Body of pancreas (tissue), 4 donors: ENCODE results near the gene YY1. TPM values are rescaled to one million over a fixed set of nuclear protein-coding genes. Genes with fewer than 3 reads are reported as not detected.
A peak's percentile ranks its signal among the peaks of the same experiment; 100 is the strongest.

Experiments
- ATAC-seq: fragments of 150-250 bp; one replicate; pipeline ENCODE4 v1.9.1; 2016
- DNase-seq, 4 donors: peaks; one replicate each; pipeline ENCODE4 v3.0.0-alpha.2; 2019
- H3K27ac ChIP-seq, 4 donors: fragments of 200-600 bp; sonication (generic); 1 replicate in 3 of 4; 2 replicates in 1 of 4; pipeline versions ENCODE4 v1.5.1 to v1.6.1; 2016 to 2019; ENCODE audit warnings: mild to moderate bottlenecking in 1 of 4, mixed read lengths in 1 of 4, moderate library complexity in 1 of 4
- H3K27me3 ChIP-seq, 2 donors: fragments of 200-600 bp; sonication (generic); one replicate each; pipeline ENCODE4 v1.6.0; 2016; ENCODE audit warnings: mild to moderate bottlenecking in 1 of 2
- H3K36me3 ChIP-seq, 2 donors: fragments of 200-600 bp; sonication (generic); replicated peaks in 1 of 2; 2 replicates each; pipeline ENCODE4 v1.5.1; 2016; ENCODE audit warnings: low read depth in 2 of 2; ENCODE audit not compliant: insufficient read depth in 1 of 2
- H3K4me1 ChIP-seq: fragments of 200-600 bp; sonication (generic); one replicate; pipeline ENCODE4 v1.6.0; 2016
- H3K4me3 ChIP-seq, 2 donors: fragments of 200-600 bp; sonication (generic); 1 replicate in 1 of 2; 2 replicates in 1 of 2; pipeline ENCODE4 v1.5.1; 2016 to 2019
- H3K9me3 ChIP-seq, 3 donors: fragments of 200-600 bp; sonication (generic); 1 replicate in 2 of 3; 2 replicates in 1 of 3; pipeline ENCODE4 v1.5.1; 2016
- POLR2A ChIP-seq, 3 donors: fragments of 450-650 bp; IDR thresholded peaks; one replicate each; pipeline ENCODE4 v1.6.1; 2016; ENCODE audit warnings: antibody characterized with exemption in 3 of 3, mild to moderate bottlenecking in 2 of 3
- WGBS, 2 donors: methylation state at CpG; one replicate each; pipeline ENCODE4 v1.1.5; 2017; 5-methylcytosine and 5-hydroxymethylcytosine counted together
- intact Hi-C: fragments of 100-400 bp; cut with DNase I; formaldehyde crosslinking; loops from one replicate; pipeline ENCODE4 v1.15.1; 2023
- total RNA-seq, 2 donors: library from RNA; depleted of rRNA; stranded (reverse); fragments of >200 nt; gene quantifications; one replicate each; pipeline ENCODE4 v1.1.0, GENCODE V29; 2016
- TF ChIP-seq, protein P1 (sequence below), 7 experiments: fragments of 450-650 bp in 4 of 7; fragments of 200-600 bp in 3 of 7; sonication (generic) in 3 of 7; IDR thresholded peaks; one replicate each; pipeline ENCODE4 v1.5.1; 2016 to 2019; ENCODE audit warnings: antibody characterized with exemption in 7 of 7

The YY1 gene
- total RNA-seq, 2 donors from 2014 or later, result 27.0 to 30.3 TPM

DNA sequence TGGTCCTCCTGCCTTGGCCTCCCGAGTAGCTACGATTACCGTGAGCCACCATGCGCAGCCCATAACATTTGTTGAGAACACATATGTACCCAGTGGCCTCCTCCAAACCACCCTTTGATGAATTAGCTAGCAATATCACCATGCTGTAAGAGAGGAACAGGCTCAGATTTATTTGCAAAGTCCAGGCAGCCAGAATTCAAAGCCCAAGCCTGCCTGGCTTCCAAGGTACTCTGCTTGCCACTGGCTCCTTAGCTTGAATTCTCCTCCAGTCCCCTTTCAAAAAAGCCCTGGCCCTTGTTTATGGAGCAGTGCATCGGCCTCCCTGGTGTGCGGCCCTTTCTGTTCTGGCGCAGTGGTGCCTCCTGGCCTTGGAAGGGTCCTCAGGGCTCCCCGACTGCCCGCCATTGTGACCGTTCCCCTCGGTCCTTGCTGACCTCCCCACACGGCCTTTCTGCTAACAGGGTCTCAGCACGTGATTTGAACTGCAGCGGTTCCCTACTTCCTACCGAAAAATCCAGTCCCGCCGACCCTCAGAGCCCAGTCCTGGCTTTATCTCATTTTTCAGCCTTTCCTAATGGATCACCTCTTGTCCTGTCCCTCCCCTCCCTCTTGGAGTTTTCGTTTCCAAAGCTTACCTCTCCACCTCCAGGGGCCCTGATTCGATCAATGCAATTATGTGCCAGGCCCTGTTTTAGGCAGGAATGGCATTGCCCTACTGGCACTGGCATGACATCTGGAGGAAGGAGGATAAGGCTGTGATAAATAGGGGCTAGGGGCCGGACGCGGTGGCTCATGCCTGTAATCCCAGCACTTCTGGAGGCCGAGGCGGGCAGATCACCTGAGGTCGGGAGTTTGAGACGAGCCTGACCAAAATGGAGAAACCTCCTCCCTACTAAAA, 45.3 kb downstream of the YY1 start:
- Histone ChIP-seq H3K27me3 (no peaks in the 10 kb centered on the region), H3K27ac (peak overlapping the region in 3 of 4 donors; percentile 87 to 93 (median 90)), H3K36me3 (no peaks in the 10 kb centered on the region), H3K4me3 (no peak overlapping the region), H3K4me1 (peaks cover 19% of the 10 kb centered on the region), H3K9me3 (no peaks in the 10 kb centered on the region)
- no peak for DNase-seq
- no peak for ATAC-seq
- 55 to 60% methylated on average over 21 to 26 of the region's 26 CpGs for WGBS, 2 donors
- intact Hi-C loops, result loop anchor here (5.0 kb wide), 1 partner anchor 42 kb away; no protein-coding TSS in a partner anchor
- no peak for TF ChIP-seq POLR2A (IDR thresholded peaks at IDR 0.05)
- TF ChIP-seq, protein P1, sequence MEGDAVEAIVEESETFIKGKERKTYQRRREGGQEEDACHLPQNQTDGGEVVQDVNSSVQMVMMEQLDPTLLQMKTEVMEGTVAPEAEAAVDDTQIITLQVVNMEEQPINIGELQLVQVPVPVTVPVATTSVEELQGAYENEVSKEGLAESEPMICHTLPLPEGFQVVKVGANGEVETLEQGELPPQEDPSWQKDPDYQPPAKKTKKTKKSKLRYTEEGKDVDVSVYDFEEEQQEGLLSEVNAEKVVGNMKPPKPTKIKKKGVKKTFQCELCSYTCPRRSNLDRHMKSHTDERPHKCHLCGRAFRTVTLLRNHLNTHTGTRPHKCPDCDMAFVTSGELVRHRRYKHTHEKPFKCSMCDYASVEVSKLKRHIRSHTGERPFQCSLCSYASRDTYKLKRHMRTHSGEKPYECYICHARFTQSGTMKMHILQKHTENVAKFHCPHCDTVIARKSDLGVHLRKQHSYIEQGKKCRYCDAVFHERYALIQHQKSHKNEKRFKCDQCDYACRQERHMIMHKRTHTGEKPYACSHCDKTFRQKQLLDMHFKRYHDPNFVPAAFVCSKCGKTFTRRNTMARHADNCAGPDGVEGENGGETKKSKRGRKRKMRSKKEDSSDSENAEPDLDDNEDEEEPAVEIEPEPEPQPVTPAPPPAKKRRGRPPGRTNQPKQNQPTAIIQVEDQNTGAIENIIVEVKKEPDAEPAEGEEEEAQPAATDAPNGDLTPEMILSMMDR (IDR thresholded peaks at IDR 0.05), result no peak

DNA sequence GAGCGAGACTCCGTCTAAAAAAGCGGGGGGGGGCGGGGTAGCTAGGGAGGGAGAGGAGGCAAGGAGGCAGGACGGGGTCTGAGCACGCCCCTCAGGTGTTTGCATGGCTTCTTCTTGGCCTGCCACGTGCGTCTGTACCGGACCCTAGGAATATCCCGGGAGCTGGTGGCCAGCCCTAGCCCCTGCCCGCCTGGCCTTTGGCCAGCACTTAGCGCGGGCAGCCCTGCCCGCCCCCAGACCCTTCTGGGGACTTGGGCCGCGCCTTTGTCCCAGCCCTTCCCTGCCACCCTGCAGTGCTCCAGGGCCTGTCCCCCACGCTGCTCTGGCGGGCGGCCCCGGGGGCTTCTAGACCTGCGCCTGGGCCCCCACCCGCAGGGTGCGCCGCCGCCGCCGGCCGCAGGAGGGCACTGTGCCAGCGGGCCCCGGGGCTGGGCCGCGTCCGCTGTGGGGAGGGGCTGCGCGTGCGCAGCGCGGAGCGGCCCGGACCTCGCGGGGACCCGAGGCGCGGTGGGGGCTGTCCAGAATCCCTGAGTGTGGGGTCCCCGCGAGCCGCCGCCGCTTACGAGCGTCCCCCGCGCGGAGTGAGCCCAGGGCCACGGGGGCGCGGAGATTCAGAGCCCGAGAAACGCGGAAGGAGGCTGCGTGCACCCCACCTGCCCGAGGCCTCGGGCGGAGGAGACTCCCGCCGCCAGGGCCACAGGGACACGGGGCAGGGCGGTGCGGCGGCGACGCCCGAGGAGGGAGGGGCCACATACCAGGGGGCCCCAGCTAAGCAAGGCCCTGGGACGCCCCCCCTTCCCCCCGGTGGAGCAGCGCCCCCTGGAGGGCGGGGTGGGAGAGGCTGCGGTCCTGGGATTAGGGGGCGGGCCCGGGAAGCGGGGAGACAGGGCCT, 46.3 kb downstream of the YY1 start:
- ATAC-seq (peak; percentile 93), DNase-seq (peak; percentile 54 to 79 (median 73))
- peak overlapping the region; percentile 48 to 93 (median 88) for H3K27ac ChIP-seq
- H3K36me3 ChIP-seq, result no peaks in the 10 kb centered on the region
- peaks cover 19% of the 10 kb centered on the region for H3K4me1 ChIP-seq
- H3K4me3 ChIP-seq, result peak overlapping the region; percentile 43 to 99
- 0% methylated on average over 36 to 66 of the region's 82 CpGs for WGBS, 2 donors
- H3K9me3 ChIP-seq, result no peaks in the 10 kb centered on the region
- TF ChIP-seq, protein P1 (IDR thresholded peaks at IDR 0.05), result peak; percentile 36 to 92 (median 72)
- TF ChIP-seq POLR2A (IDR thresholded peaks at IDR 0.05), result peak; percentile 50 to 67 (median 52)
- intact Hi-C loops, result no loop called here
- H3K27me3 ChIP-seq, result no peaks in the 10 kb centered on the region

- H3K27ac ChIP-seq, result peak overlapping the region in 3 of 4 donors; percentile 87 to 93 (median 90)
- peak overlapping the region in 1 of 2 donors; percentile 99 for H3K4me3 ChIP-seq
- no peak for DNase-seq
- H3K9me3 ChIP-seq, result no peaks in the 10 kb centered on the region
- peaks cover 19% of the 10 kb centered on the region for H3K4me1 ChIP-seq
- intact Hi-C loops, result no loop called here
- H3K27me3 ChIP-seq, result no peaks in the 10 kb centered on the region
- ATAC-seq, result no peak
- no peaks in the 10 kb centered on the region for H3K36me3 ChIP-seq
- 37% methylated on average over 8 to 13 of the region's 13 CpGs for WGBS, 2 donors
- no peak for TF ChIP-seq POLR2A (IDR thresholded peaks at IDR 0.05)
- TF ChIP-seq, protein P1 (IDR thresholded peaks at IDR 0.05), result no peak
Measured at GRCh38 chr14:100285913-100286400, 47.0 kb downstream of the YY1 start.

DNA sequence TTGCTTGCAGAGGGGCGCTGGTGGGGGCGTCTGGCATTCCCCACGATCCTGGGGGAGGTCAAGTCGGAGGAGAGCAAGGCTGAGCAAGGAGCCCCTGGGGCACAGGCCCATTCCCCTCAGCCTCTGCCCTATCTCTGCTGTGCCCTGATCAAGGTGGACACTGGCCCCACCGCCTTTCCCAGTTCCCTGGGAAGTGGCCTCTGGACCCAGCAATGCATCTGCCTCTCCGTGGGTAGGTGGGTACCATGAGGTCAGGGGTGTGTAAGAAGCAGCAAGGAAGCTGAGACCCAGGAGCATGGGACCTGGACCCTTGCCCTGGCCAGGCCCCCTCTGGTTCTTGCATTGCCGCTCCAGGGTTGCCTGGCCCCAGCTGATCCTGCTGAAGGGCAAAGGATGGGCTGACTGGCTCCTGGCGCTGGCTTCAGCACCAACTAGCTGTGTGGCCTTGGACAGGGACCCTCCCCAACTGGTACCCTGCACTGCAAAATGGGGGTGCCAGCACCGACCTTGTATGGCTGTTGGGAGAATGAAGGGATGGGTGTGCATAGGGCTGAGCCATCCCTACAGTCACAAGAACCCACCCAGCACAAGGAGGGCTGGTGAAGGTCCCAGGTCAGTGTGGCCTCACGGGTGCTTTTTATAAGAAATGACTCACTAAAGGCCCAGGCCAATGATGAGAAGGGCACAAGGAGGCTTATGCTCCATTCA, 47.7 kb downstream of the YY1 start:
- Histone ChIP-seq H3K27ac (no peak overlapping the region), H3K4me1 (peaks cover 19% of the 10 kb centered on the region), H3K27me3 (no peaks in the 10 kb centered on the region), H3K4me3 (no peak overlapping the region), H3K36me3 (no peaks in the 10 kb centered on the region), H3K9me3 (no peaks in the 10 kb centered on the region)
- DNase-seq, result no peak
- no peak for ATAC-seq
- no peak for TF ChIP-seq POLR2A (IDR thresholded peaks at IDR 0.05)
- TF ChIP-seq, protein P1 (IDR thresholded peaks at IDR 0.05), result no peak
- intact Hi-C loops, result no loop called here
- WGBS, 2 donors, result 67 to 72% methylated on average over 2 to 7 of the region's 10 CpGs
